Loucy (cell line): ENCODE results near the gene LAIR1.

ENCODE experiments used
- H2AFZ ChIP-seq: fragments of 200-600 bp; sonication (generic); 2 replicates; pipeline ENCODE4 v1.6.0; 2016; ENCODE audit warnings: antibody characterized with exemption, mild to moderate bottlenecking, low read length, moderate library complexity
- H3F3A ChIP-seq: fragments of 200-600 bp; 2 replicates; pipeline ENCODE4 v1.6.0; 2016; ENCODE audit warnings: antibody characterized with exemption, low read depth, mild to moderate bottlenecking
- H3K27me3 ChIP-seq: fragments of 200-600 bp; sonication (generic); 2 replicates; pipeline ENCODE4 v1.6.1; 2014; ENCODE audit warnings: low read length, mild to moderate bottlenecking; ENCODE audit not compliant: insufficient read depth, poor library complexity, severe bottlenecking
- H3K36me3 ChIP-seq: fragments of 200-600 bp; sonication (generic); 2 replicates; pipeline ENCODE4 v1.6.1; 2016; ENCODE audit warnings: low read length; ENCODE audit not compliant: insufficient read depth
- H3K4me1 ChIP-seq: fragments of 200-600 bp; sonication (generic); 2 replicates; pipeline ENCODE4 v1.5.1; 2014; ENCODE audit warnings: low read length, mild to moderate bottlenecking; ENCODE audit not compliant: insufficient read depth, poor library complexity, severe bottlenecking
- H3K4me2 ChIP-seq: fragments of 200-600 bp; sonication (generic); 2 replicates; pipeline ENCODE4 v1.6.0; 2014; ENCODE audit warnings: antibody characterized with exemption, low read length, low read depth, mild to moderate bottlenecking; ENCODE audit not compliant: poor library complexity, severe bottlenecking
- H3K4me3 ChIP-seq: fragments of 200-600 bp; sonication (generic); 2 replicates; pipeline ENCODE4 v1.5.1; 2014; ENCODE audit warnings: low read length, mild to moderate bottlenecking, mixed read lengths; ENCODE audit not compliant: poor library complexity, severe bottlenecking
- H3K79me2 ChIP-seq: fragments of 200-600 bp; sonication (generic); 2 replicates; pipeline ENCODE4 v1.6.1; 2014; ENCODE audit warnings: low read length; ENCODE audit not compliant: insufficient read depth
- H3K9ac ChIP-seq: fragments of 200-600 bp; sonication (generic); 2 replicates; pipeline ENCODE4 v1.6.0; 2014; ENCODE audit warnings: mild to moderate bottlenecking, low read depth, low read length, moderate library complexity; ENCODE audit not compliant: poor library complexity, severe bottlenecking
- H3K9me2 ChIP-seq: fragments of 200-600 bp; sonication (generic); replicated peaks from 2 replicates; pipeline ENCODE4 v1.6.1; 2016; ENCODE audit warnings: low read depth, low read length, mixed read lengths
- H3K9me3 ChIP-seq: fragments of 200-600 bp; sonication (generic); 2 replicates; pipeline ENCODE4 v1.6.1; 2014; ENCODE audit warnings: mild to moderate bottlenecking, antibody characterized with exemption, low read length, low read depth; ENCODE audit not compliant: insufficient read depth
- H4K20me1 ChIP-seq: fragments of 200-600 bp; sonication (generic); 2 replicates; pipeline ENCODE4 v1.6.0; 2014; ENCODE audit warnings: antibody characterized with exemption, low read length, mild to moderate bottlenecking; ENCODE audit not compliant: insufficient read depth, poor library complexity, severe bottlenecking
- CTCF ChIP-seq: fragments of 200-600 bp; sonication (generic); conservative IDR thresholded peaks from 2 replicates; pipeline ENCODE4 v1.5.1; 2014; ENCODE audit warnings: mild to moderate bottlenecking, antibody characterized with exemption, low read length
- EZH2phosphoT487 ChIP-seq: fragments of 200-600 bp; IDR thresholded peaks from 2 replicates; pipeline ENCODE4 v1.6.1; 2018; ENCODE audit warnings: antibody characterized with exemption, mild to moderate bottlenecking, moderate library complexity, borderline replicate concordance

The LAIR1 gene

GRCh38 chr19:54364775-54365257 is at the start of gene LAIR1:
LAIR1 (minus strand) TSS chr19:54364931; CDS start chr19:54364804, 127 bp downstream.
- H3K4me2 ChIP-seq, result peak within 1 kb of the TSS; percentile 81
- peaks cover 7% of the 10 kb centered on the region; the same call in 1 of the 2 replicates for H3K36me3 ChIP-seq
- no peaks in the 10 kb centered on the region for H3K9me2 ChIP-seq
- TF ChIP-seq CTCF (no peak), EZH2phosphoT487 (no peak)
- H3K9ac ChIP-seq, result peak within 1 kb of the TSS; percentile 98
- peak within 1 kb of the TSS; percentile 80 for H3K4me3 ChIP-seq
- no peaks in the 10 kb centered on the region for H3K9me3 ChIP-seq
- no peak within 1 kb of the TSS for H2AFZ ChIP-seq
- peaks cover 54% of the 10 kb centered on the region for H3K4me1 ChIP-seq
- H4K20me1 ChIP-seq, result peaks cover 11% of the 10 kb centered on the region
- no peaks in the 10 kb centered on the region for H3K27me3 ChIP-seq
- peaks cover 3% of the 10 kb centered on the region; the same call in 1 of the 2 replicates for H3F3A ChIP-seq
- H3K79me2 ChIP-seq, result peaks cover 89% of the 10 kb centered on the region

GRCh38 chr19:54414156-54414555 is 49.4 kb upstream of the LAIR1 start:
- H3K9me2 ChIP-seq, result no peaks in the 10 kb centered on the region
- H3K9me3 ChIP-seq, result no peaks in the 10 kb centered on the region
- TF ChIP-seq EZH2phosphoT487, result no peak
- no peak for TF ChIP-seq CTCF
- H4K20me1 ChIP-seq, result no peaks in the 10 kb centered on the region
- H2AFZ ChIP-seq, result no peak overlapping the region
- no peak overlapping the region for H3K4me3 ChIP-seq
- H3K79me2 ChIP-seq, result no peaks in the 10 kb centered on the region
- no peaks in the 10 kb centered on the region for H3K27me3 ChIP-seq
- no peaks in the 10 kb centered on the region for H3K36me3 ChIP-seq
- no peaks in the 10 kb centered on the region for H3F3A ChIP-seq
- H3K4me1 ChIP-seq, result peaks cover 15% of the 10 kb centered on the region
- no peak overlapping the region for H3K9ac ChIP-seq
- H3K4me2 ChIP-seq, result no peak overlapping the region

GRCh38 chr19:54412877-54413276 is 48.1 kb upstream of the LAIR1 start:
- Histone ChIP-seq H3K9ac (no peak overlapping the region), H3K36me3 (no peaks in the 10 kb centered on the region), H3F3A (0 out of 2 replicates have a peak, but pooled peaks cover 4% of the 10 kb centered on the region), H2AFZ (no peak overlapping the region), H3K79me2 (no peaks in the 10 kb centered on the region), H3K4me2 (no peak overlapping the region), H3K9me3 (no peaks in the 10 kb centered on the region), H4K20me1 (no peaks in the 10 kb centered on the region), H3K4me3 (no peak overlapping the region), H3K27me3 (no peaks in the 10 kb centered on the region), H3K9me2 (no peaks in the 10 kb centered on the region), H3K4me1 (peaks cover 11% of the 10 kb centered on the region)
- TF ChIP-seq EZH2phosphoT487, result no peak
- no peak for TF ChIP-seq CTCF
